ENCODE results near the gene ACSL5.
"Not testable (repeated sequence)": the region's sequence is repeated elsewhere in the genome, so short reads cannot be mapped to it uniquely, and the experiment has no call there.

Gene ACSL5

GRCh38 chr10:112372182-112372810 is 1.6 kb upstream of the ACSL5 start:
- H3K9me3 ChIP-seq (ENCODE audit: control insufficient read depth in 2 of 2, low read length in 2 of 2); H3K4me3 ChIP-seq (ENCODE audit: low read length in 2 of 2); H3K9ac ChIP-seq (ENCODE audit: low read depth in 1 of 2, low read length in 2 of 2); H3K27me3 ChIP-seq (ENCODE audit: control insufficient read depth in 2 of 2, insufficient read depth in 2 of 2, low read length in 2 of 2); H3K27ac ChIP-seq (ENCODE audit: low read depth in 2 of 2, low read length in 2 of 2); H3K36me3 ChIP-seq (ENCODE audit: control insufficient read depth in 2 of 2, insufficient read depth in 2 of 2, low read length in 2 of 2): not testable (repeated sequence)
- H3K4me1 ChIP-seq (ENCODE audit: control insufficient read depth in 2 of 2, insufficient read depth in 2 of 2, low read length in 2 of 2): peaks cover 24 to 25% of the 10 kb centered on the region in 2 donors

GRCh38 chr10:112374724-112375541 is 1.0 kb downstream of the ACSL5 start:
- Histone ChIP-seq H3K4me3 (ENCODE audit: low read length in 2 of 2) (peak overlapping the region; percentile 90), H3K27me3 (ENCODE audit: control insufficient read depth in 2 of 2, insufficient read depth in 2 of 2, low read length in 2 of 2) (no peaks in the 10 kb centered on the region), H3K9me3 (ENCODE audit: control insufficient read depth in 2 of 2, low read length in 2 of 2) (no peaks in the 10 kb centered on the region), H3K9ac (ENCODE audit: low read depth in 1 of 2, low read length in 2 of 2) (peak overlapping the region; percentile 94 to 97), H3K27ac (ENCODE audit: low read depth in 2 of 2, low read length in 2 of 2) (peak overlapping the region; percentile 94 to 97), H3K4me1 (ENCODE audit: control insufficient read depth in 2 of 2, insufficient read depth in 2 of 2, low read length in 2 of 2) (peaks cover 35 to 42% of the 10 kb centered on the region in 2 donors), H3K36me3 (ENCODE audit: control insufficient read depth in 2 of 2, insufficient read depth in 2 of 2, low read length in 2 of 2) (peaks cover 9 to 11% of the 10 kb centered on the region in 2 donors)

GRCh38 chr10:112375721-112376395 is 1.9 kb downstream of the ACSL5 start:
- peaks cover 12 to 14% of the 10 kb centered on the region in 2 donors for H3K36me3 ChIP-seq (ENCODE audit: control insufficient read depth in 2 of 2, insufficient read depth in 2 of 2, low read length in 2 of 2)
- H3K27ac ChIP-seq (ENCODE audit: low read depth in 2 of 2, low read length in 2 of 2): peak overlapping the region; percentile 94 to 97
- H3K4me3 ChIP-seq (ENCODE audit: low read length in 2 of 2): peak overlapping the region; percentile 90
- H3K9ac ChIP-seq (ENCODE audit: low read depth in 1 of 2, low read length in 2 of 2): peak overlapping the region; percentile 94 to 97
- H3K27me3 ChIP-seq (ENCODE audit: control insufficient read depth in 2 of 2, insufficient read depth in 2 of 2, low read length in 2 of 2): no peaks in the 10 kb centered on the region
- peaks cover 36 to 48% of the 10 kb centered on the region in 2 donors for H3K4me1 ChIP-seq (ENCODE audit: control insufficient read depth in 2 of 2, insufficient read depth in 2 of 2, low read length in 2 of 2)
- no peaks in the 10 kb centered on the region for H3K9me3 ChIP-seq (ENCODE audit: control insufficient read depth in 2 of 2, low read length in 2 of 2)

- peak overlapping the region; percentile 94 to 97 for H3K27ac ChIP-seq (ENCODE audit: low read depth in 2 of 2, low read length in 2 of 2)
- no peaks in the 10 kb centered on the region for H3K9me3 ChIP-seq (ENCODE audit: control insufficient read depth in 2 of 2, low read length in 2 of 2)
- peaks cover 36 to 52% of the 10 kb centered on the region in 2 donors for H3K4me1 ChIP-seq (ENCODE audit: control insufficient read depth in 2 of 2, insufficient read depth in 2 of 2, low read length in 2 of 2)
- peak overlapping the region; percentile 94 to 97 for H3K9ac ChIP-seq (ENCODE audit: low read depth in 1 of 2, low read length in 2 of 2)
- H3K4me3 ChIP-seq (ENCODE audit: low read length in 2 of 2): peak overlapping the region; percentile 90
- peaks cover 12 to 14% of the 10 kb centered on the region in 2 donors for H3K36me3 ChIP-seq (ENCODE audit: control insufficient read depth in 2 of 2, insufficient read depth in 2 of 2, low read length in 2 of 2)
- no peaks in the 10 kb centered on the region for H3K27me3 ChIP-seq (ENCODE audit: control insufficient read depth in 2 of 2, insufficient read depth in 2 of 2, low read length in 2 of 2)
Measured at GRCh38 chr10:112376396-112376790, 2.5 kb downstream of the ACSL5 start.

- H3K36me3 ChIP-seq (ENCODE audit: control insufficient read depth in 2 of 2, insufficient read depth in 2 of 2, low read length in 2 of 2): peaks cover 14% of the 10 kb centered on the region in 2 donors
- peak overlapping the region; percentile 94 to 97 for H3K27ac ChIP-seq (ENCODE audit: low read depth in 2 of 2, low read length in 2 of 2)
- H3K4me1 ChIP-seq (ENCODE audit: control insufficient read depth in 2 of 2, insufficient read depth in 2 of 2, low read length in 2 of 2): peaks cover 39 to 55% of the 10 kb centered on the region in 2 donors
- not testable (repeated sequence) for H3K27me3 ChIP-seq (ENCODE audit: control insufficient read depth in 2 of 2, insufficient read depth in 2 of 2, low read length in 2 of 2); H3K9me3 ChIP-seq (ENCODE audit: control insufficient read depth in 2 of 2, low read length in 2 of 2)
- peak overlapping the region; percentile 94 to 97 for H3K9ac ChIP-seq (ENCODE audit: low read depth in 1 of 2, low read length in 2 of 2)
- peak overlapping the region; percentile 90 for H3K4me3 ChIP-seq (ENCODE audit: low read length in 2 of 2)
Measured at GRCh38 chr10:112377116-112377515, 3.2 kb downstream of the ACSL5 start.

- peaks cover 48 to 65% of the 10 kb centered on the region in 2 donors for H3K4me1 ChIP-seq (ENCODE audit: control insufficient read depth in 2 of 2, insufficient read depth in 2 of 2, low read length in 2 of 2)
- H3K36me3 ChIP-seq (ENCODE audit: control insufficient read depth in 2 of 2, insufficient read depth in 2 of 2, low read length in 2 of 2): peaks cover 14 to 17% of the 10 kb centered on the region in 2 donors
- H3K27ac ChIP-seq (ENCODE audit: low read depth in 2 of 2, low read length in 2 of 2): peak overlapping the region in 1 of 2 donors; percentile 13
- no peaks in the 10 kb centered on the region for H3K27me3 ChIP-seq (ENCODE audit: control insufficient read depth in 2 of 2, insufficient read depth in 2 of 2, low read length in 2 of 2)
- no peak overlapping the region for H3K4me3 ChIP-seq (ENCODE audit: low read length in 2 of 2)
- no peak overlapping the region for H3K9ac ChIP-seq (ENCODE audit: low read depth in 1 of 2, low read length in 2 of 2)
- no peaks in the 10 kb centered on the region for H3K9me3 ChIP-seq (ENCODE audit: control insufficient read depth in 2 of 2, low read length in 2 of 2)
Measured at GRCh38 chr10:112379635-112380296, 5.8 kb downstream of the ACSL5 start.

GRCh38 chr10:112382515-112383235 is 8.8 kb downstream of the ACSL5 start:
- Histone ChIP-seq H3K27me3 (ENCODE audit: control insufficient read depth in 2 of 2, insufficient read depth in 2 of 2, low read length in 2 of 2) (no peaks in the 10 kb centered on the region), H3K27ac (ENCODE audit: low read depth in 2 of 2, low read length in 2 of 2) (peak overlapping the region; percentile 45 to 56), H3K4me1 (ENCODE audit: control insufficient read depth in 2 of 2, insufficient read depth in 2 of 2, low read length in 2 of 2) (peaks cover 36 to 64% of the 10 kb centered on the region in 2 donors), H3K36me3 (ENCODE audit: control insufficient read depth in 2 of 2, insufficient read depth in 2 of 2, low read length in 2 of 2) (peaks cover 14 to 17% of the 10 kb centered on the region in 2 donors), H3K4me3 (ENCODE audit: low read length in 2 of 2) (no peak overlapping the region), H3K9ac (ENCODE audit: low read depth in 1 of 2, low read length in 2 of 2) (no peak overlapping the region), H3K9me3 (ENCODE audit: control insufficient read depth in 2 of 2, low read length in 2 of 2) (no peaks in the 10 kb centered on the region)

GRCh38 chr10:112383325-112383724 is 9.4 kb downstream of the ACSL5 start:
- Histone ChIP-seq H3K9ac (ENCODE audit: low read depth in 1 of 2, low read length in 2 of 2) (no peak overlapping the region), H3K27me3 (ENCODE audit: control insufficient read depth in 2 of 2, insufficient read depth in 2 of 2, low read length in 2 of 2) (no peaks in the 10 kb centered on the region), H3K27ac (ENCODE audit: low read depth in 2 of 2, low read length in 2 of 2) (peak overlapping the region; percentile 45 to 56), H3K4me1 (ENCODE audit: control insufficient read depth in 2 of 2, insufficient read depth in 2 of 2, low read length in 2 of 2) (peaks cover 35 to 61% of the 10 kb centered on the region in 2 donors), H3K4me3 (ENCODE audit: low read length in 2 of 2) (no peak overlapping the region), H3K36me3 (ENCODE audit: control insufficient read depth in 2 of 2, insufficient read depth in 2 of 2, low read length in 2 of 2) (peaks cover 14 to 17% of the 10 kb centered on the region in 2 donors), H3K9me3 (ENCODE audit: control insufficient read depth in 2 of 2, low read length in 2 of 2) (no peaks in the 10 kb centered on the region)

GRCh38 chr10:112384141-112384540 is 10.2 kb downstream of the ACSL5 start:
- Histone ChIP-seq H3K27ac (ENCODE audit: low read depth in 2 of 2, low read length in 2 of 2) (peak overlapping the region; percentile 25 to 56), H3K4me1 (ENCODE audit: control insufficient read depth in 2 of 2, insufficient read depth in 2 of 2, low read length in 2 of 2) (peaks cover 37 to 63% of the 10 kb centered on the region in 2 donors), H3K9me3 (ENCODE audit: control insufficient read depth in 2 of 2, low read length in 2 of 2) (no peaks in the 10 kb centered on the region)

More at GRCh38 chr10:112384141-112384540, 10.2 kb downstream of the ACSL5 start:
- no peak overlapping the region for H3K9ac ChIP-seq (ENCODE audit: low read depth in 1 of 2, low read length in 2 of 2)
- H3K36me3 ChIP-seq (ENCODE audit: control insufficient read depth in 2 of 2, insufficient read depth in 2 of 2, low read length in 2 of 2): peaks cover 10 to 13% of the 10 kb centered on the region in 2 donors
- no peak overlapping the region for H3K4me3 ChIP-seq (ENCODE audit: low read length in 2 of 2)
- H3K27me3 ChIP-seq (ENCODE audit: control insufficient read depth in 2 of 2, insufficient read depth in 2 of 2, low read length in 2 of 2): no peaks in the 10 kb centered on the region

Data from mucosa of rectum (tissue), 2 donors.